Stimulated activated CD4-positive, alpha-beta T cell treated with anti-CD3 and anti-CD28 coated beads, Interleukin-4, amount 100 ng/mL, for 24 hours (primary cell): ENCODE results near the gene MARK1.
"Not testable (repeated sequence)": the region's sequence is repeated elsewhere in the genome, so short reads cannot be mapped to it uniquely, and the experiment has no call there.

ENCODE experiments used
- DNase-seq: peaks from one replicate; pipeline ENCODE4 v3.0.0-alpha.2; 2020

MARK1 gene

DNA sequence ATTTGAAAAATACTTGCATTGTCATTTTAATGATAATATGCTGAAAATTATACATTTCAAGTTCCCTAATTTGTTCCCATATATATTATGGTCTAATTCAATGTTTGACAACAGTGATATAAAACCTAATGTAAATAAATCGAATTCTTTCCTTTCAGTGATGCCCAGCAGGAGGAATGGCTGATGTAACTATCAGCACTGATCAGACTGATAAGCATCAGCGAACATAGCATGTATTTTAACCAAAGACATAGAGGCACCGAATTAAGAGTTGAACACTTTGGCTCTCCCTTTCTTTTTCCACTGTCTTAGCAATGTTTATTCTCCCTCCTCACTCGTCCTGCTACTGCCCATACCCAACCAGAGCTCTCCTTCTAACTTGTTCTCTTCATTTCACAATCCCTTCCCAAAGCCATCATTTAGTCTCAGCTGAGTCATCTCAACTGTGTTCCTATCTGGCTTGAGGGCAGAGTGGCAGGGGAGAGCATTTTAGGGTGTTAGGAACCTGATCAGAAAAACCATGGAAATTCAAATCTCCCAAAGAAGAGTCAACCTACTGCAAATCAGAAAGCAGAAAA lies 103.4 kb downstream of the MARK1 start:
- DNase-seq, result no peak

- no peak for DNase-seq
Observed at GRCh38 chr1:220637759-220638158, 109.8 kb downstream of the MARK1 start.

GRCh38 chr1:220642285-220642684 lies 114.3 kb downstream of the MARK1 start:
- DNase-seq, result no peak

DNA sequence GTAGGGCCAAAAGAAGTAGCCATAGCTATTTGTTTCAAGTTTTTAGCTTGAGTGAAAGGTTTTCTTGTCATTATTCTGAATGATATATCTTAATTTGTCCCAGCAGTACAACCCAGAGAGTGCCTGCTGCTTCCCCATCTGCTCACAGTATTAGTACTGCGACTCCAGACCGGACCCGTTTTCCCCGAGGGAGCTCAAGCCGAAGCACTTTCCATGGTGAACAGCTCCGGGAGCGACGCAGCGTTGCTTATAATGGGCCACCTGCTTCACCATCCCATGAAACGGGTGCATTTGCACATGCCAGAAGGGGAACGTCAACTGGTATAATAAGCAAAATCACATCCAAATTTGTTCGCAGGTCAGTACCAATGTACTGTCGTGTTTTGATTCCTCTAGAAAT lies 125.1 kb downstream of the MARK1 start:
- no peak for DNase-seq

DNA sequence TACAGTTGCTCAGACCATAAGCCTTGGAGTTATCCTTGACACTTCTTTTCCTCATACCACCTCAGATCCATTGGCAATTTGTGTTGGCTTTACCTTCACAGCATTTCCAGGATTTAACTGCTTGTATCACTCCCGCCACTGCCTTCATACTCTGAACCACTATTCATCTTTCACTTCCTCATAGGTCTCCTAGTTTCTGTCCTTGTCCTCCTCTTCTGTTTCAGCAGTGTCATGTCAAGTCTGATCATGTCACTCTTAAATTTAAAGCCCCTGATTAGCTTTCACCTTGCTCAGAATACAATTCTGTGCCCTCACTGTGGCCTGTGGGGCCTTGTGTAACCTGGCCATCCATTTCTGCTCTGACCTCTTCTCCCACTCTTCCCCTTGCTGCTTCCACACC lies 127.6 kb downstream of the MARK1 start:
- DNase-seq, result no peak

DNA sequence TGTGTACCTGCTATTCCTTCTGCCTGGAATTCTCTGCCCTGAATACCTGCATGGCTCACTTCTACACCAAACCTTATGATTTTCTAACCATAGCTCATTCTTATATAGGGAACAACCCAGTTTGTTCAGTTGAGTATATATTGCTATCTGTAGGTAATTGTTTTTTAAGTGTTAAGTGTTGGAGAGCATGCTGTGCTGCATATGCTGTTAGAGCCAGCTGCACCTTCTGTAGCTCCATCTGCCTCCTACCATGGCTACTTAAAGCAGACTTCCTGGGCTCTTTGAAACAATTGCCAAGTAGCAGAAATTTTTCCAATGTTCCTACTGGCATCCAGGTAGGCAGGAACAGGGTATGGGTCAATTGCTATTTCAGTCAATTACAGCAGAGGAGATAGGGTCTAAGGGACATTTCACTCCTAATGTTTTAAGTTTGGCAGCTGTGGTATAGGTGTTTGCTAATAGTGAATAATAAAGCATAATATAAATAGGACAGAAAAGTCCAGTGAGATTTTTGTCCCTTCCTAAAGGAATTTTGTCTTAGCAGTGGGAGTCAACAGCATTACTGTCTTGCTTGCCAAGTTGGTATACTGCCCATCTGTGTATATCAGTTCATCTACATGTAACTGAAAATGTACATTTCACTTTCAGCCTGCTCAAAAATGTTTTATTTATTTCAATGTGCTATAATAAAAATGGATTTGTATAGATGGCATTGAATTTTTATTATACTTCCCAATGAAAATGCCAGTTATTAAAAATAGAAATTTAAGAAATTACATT lies 128.2 kb downstream of the MARK1 start:
- DNase-seq, result no peak

DNA sequence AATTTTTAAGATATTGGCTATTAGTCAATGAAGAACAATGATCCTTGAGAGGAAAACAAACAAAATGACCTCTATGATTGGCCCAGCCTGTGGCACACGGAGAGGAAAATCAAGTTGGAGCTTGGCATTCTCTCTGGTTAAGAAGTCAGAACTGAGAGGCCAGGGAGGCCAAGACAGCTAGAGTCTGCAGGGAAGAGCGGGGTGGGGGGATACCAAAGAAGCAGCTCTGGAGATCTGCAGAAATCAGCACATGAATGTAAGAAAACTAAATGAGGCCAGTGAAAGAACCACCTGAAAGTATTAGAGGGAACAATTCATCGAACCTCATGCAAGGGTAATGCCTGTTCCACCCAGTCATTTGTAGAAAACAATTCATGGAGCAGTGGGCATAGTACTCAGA lies 138.4 kb downstream of the MARK1 start:
- DNase-seq, result no peak

GRCh38 chr1:220669005-220669404 lies 141.1 kb downstream of the MARK1 start:
- no peak for DNase-seq

GRCh38 chr1:220670365-220670764 lies 142.4 kb downstream of the MARK1 start:
- DNase-seq, result no peak

- DNase-seq, result no peak
Observed at GRCh38 chr1:220673921-220674320, 146.0 kb downstream of the MARK1 start.

- no peak for DNase-seq
Observed at GRCh38 chr1:220677251-220677650, 149.3 kb downstream of the MARK1 start.

GRCh38 chr1:220680085-220680687 lies 152.2 kb downstream of the MARK1 start:
- DNase-seq, result no peak

DNA sequence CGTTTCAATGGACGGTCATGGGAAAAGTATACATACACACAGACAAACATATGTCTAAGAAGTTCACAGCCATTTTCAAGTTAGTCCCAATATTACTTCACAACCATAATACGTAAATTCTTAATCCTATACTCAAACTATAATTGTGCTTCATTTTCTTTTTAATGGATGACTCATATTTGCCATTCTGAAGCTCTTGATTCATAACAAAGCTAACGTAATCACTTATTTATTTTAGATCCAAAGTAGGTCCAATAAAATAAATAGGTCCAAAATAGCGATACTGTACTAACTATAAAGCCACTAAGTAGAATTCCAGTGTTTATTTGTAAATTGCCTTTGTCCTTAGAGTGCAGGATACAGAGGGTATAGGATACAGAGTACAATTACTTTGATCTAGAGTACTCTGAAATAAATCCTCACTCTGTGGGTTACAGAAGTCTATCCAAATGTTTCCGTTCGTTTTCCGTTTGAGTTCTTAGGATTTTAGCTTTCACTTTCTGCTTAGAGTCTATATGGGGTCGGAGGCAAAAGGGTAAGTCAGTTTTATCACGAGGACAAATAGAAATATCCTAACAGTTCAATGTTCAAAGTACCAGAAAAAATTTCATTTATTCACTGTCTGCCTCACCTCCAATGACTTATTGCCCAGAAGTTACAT lies 153.4 kb downstream of the MARK1 start:
- DNase-seq, result no peak

- no peak for DNase-seq
Observed at GRCh38 chr1:220682901-220683576, 155.1 kb downstream of the MARK1 start.

DNA sequence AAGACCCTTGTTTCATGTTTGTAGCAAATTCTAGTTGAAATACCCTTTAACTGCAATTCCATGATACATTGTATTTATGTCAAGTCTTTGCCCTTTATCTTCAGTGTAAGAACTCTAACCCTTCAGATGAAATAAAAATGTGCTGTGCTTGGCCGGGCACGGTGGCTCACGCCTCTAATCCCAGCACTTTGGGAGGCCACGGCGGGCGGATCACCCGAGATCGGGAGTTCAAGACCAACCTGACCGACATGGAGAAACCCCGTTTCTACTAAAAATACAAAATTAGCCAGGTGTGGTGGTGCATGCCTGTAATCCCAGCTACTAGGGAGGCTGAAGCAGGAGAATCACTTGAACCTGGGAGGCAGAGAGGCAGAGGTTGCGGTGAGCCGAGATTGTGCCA lies 155.8 kb downstream of the MARK1 start:
- not testable (repeated sequence) for DNase-seq

- no peak for DNase-seq
Observed at GRCh38 chr1:220684890-220685289, 157.0 kb downstream of the MARK1 start.

DNA sequence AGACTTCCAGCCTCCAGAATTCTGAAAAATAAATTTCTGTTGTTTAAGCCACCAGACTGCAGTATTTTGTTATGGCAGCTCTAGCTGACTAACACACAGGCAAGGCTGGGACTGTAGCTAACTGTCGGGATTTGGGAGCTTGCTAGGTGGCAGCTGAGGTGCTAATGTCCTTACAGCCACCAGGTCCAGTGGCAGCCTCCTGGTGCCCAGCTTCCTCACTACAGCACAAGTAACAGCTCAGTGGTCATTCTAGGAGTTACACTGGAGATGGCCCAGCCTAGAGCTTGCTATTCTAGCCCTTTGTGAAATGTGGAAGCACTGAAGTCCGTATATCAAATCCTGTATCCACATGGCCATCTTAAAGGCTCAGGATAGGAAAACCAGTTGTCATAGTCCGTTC lies 157.9 kb downstream of the MARK1 start:
- no peak for DNase-seq

DNA sequence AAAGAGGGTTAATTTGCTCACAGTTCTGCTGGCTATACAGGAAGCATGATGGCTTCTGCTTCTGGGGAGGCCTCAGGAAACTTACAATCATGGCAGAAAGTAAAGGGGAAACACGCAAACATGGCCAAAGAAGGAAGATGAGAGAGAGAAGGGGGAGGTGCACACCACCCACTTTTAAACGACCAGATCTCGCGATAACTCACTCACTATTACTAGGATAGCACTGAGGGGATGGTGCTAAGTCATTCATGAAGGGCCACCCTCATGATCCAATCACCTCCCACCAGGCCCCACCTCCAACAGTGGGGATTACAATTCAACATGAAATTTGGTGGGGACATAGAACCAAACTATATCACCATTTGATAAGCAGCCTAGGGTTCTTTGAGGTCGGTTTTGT lies 159.9 kb downstream of the MARK1 start:
- no peak for DNase-seq

DNA sequence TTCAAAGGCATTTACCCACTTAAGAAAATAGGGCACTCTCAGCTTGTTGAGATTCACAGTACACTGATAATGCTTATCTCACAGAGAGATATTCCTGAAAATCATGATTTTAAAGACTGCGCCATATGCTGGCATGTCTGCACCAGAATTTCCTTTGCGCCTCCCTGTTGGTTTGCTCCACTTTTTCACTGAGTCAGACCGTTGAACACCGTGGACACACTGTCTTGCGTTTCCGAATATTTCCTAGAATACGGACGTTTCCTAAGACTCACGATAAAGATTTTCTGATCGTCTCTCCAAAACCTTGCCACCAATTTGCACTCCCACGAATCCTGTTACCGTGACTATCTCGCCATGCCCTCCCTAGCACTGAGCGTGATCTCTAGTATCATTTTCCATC lies 161.7 kb downstream of the MARK1 start:
- DNase-seq, result no peak

DNA sequence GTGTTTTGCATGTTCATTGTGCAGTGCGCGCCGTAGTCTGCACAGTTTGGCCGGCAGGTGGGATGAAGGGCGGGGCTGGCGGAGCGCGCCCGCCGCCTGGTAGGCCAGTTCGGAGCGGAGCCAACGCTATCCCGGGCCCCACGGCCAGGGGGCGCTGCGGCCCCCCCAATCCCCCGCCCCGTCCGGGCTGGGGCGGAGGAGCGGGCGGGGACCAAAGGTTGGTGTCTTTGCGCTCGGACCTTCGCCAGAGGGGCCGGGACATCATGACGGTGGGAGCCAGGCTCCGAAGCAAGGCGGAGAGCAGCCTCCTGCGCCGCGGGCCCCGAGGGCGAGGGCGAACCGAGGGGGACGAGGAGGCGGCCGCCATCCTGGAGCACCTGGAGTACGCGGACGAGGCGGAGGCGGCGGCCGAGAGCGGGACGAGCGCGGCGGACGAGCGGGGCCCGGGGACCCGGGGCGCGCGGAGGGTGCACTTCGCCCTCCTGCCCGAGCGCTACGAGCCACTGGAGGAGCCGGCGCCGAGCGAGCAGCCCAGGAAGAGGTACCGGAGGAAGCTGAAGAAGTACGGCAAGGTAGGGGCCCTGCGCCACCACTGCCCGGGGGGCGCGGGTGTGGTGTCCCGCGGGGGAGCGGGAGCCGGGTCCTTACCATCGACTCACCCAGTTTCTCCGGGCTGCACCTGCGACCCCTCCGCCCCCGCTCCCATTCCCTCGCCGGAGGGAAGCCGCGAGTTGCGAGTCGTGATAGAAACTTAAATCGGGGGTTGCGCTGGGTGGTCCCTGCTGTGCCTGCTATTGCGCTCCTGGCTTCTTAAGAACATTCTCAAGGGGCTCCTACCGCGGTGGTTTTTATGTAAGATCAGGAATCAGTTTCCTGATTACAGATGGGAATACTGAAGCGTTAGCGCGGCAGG lies 162.5 kb downstream of the MARK1 start, which contains the start of gene C1orf115:
Gene C1orf115 (plus strand): TSS at position 224 of the 913 bp plus-strand sequence. CDS start 40 bp downstream, at position 264.
- peak; percentile 71 for DNase-seq

DNA sequence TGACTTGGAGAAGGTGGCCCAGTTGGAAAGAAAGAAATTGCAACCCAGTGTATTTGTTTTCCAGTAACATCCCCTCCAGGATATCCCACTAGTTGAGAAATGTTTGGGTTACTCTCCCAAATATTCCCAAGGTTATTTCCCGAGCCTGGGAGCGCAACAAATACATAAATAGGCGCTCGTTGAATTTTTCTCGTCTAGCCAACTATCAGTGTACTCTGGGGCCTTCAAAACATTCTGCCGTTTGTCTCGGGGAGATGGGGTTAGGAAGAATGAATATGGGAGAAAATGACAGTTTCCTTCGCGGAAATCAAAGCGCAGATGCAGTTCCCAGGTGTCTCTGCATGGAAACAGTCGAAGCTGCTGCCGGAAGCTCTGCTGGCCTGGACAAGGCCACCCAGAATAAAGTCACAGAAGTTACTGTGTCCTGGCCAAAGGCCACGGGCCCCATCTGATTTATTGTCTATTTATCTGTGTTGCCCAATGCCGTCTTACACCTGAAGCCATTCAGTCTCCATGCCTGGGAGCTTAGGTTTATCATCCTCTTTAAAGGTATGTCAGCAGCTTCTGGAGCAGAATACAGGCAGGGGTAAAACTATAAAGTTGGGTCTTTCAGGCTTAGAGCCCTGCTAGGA lies 163.2 kb downstream of the MARK1 start:
- no peak for DNase-seq
